ENCODE data around the gene TEX2.

DNA sequence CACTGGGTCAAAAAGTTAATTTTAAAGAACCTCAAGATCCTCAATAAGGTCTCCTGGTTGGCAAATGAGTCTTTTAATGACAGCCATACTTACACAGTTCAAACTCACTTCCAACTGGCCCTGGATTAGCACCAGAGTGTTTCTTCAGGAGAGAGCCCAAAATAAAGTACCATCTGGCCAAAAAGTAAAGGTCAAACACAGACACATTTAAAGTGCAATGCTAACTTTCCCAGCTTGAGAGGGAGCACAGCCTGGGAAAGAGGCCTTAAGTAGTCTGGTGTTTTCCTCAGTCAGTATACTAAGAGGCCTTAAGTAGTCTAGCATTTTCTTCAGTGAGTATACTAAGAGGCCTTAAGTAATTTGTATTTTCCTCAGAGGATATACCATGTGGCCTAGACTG is 86.5 kb downstream of the TEX2 start:
- TF ChIP-seq, protein P1, sequence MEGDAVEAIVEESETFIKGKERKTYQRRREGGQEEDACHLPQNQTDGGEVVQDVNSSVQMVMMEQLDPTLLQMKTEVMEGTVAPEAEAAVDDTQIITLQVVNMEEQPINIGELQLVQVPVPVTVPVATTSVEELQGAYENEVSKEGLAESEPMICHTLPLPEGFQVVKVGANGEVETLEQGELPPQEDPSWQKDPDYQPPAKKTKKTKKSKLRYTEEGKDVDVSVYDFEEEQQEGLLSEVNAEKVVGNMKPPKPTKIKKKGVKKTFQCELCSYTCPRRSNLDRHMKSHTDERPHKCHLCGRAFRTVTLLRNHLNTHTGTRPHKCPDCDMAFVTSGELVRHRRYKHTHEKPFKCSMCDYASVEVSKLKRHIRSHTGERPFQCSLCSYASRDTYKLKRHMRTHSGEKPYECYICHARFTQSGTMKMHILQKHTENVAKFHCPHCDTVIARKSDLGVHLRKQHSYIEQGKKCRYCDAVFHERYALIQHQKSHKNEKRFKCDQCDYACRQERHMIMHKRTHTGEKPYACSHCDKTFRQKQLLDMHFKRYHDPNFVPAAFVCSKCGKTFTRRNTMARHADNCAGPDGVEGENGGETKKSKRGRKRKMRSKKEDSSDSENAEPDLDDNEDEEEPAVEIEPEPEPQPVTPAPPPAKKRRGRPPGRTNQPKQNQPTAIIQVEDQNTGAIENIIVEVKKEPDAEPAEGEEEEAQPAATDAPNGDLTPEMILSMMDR (IDR thresholded peaks at IDR 0.05; ENCODE audit: poor library complexity) = no peak
- TF ChIP-seq EZH2 (IDR thresholded peaks at IDR 0.05; ENCODE audit: borderline replicate concordance) = no peak
- TF ChIP-seq EZH2phosphoT487 (IDR thresholded peaks at IDR 0.05; ENCODE audit: low read depth, severe bottlenecking, unreplicated experiment) = no peak
